Stimulated activated CD4-positive, alpha-beta T cell treated with anti-CD3 and anti-CD28 coated beads, Interleukin-4, amount 100 ng/mL, for 24 hours (primary cell): Measurements from ENCODE around the gene MLLT3.
"Not testable (repeated sequence)": the region's sequence is repeated elsewhere in the genome, so short reads cannot be mapped to it uniquely, and the experiment has no call there.

Experiments
- DNase-seq: peaks from one replicate; pipeline ENCODE4 v3.0.0-alpha.2; 2020

Gene MLLT3

DNA sequence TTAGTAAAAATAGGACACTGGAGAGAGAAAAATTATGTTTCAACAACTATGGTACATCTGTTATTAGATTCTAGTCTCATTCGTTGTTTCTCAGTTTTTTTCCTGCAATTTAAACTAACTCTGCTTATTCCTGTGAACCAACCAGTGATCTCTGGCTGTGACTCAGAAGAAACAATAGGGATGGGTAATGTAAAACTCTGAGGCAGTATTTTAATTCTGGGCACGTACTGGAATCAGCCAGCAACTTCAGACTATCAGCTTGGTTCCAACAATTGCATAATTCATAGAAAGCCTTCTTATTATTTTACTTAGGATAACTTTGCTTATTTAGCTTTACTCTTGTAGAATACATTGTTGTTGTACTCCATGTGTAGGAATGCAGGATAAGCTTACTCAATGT, 28.8 kb downstream of the MLLT3 start:
- DNase-seq = no peak

- no peak for DNase-seq
Observed at GRCh38 chr9:20593105-20593504, 29.2 kb downstream of the MLLT3 start.

- DNase-seq = no peak
Observed at GRCh38 chr9:20592673-20593072, 29.6 kb downstream of the MLLT3 start.

- no peak for DNase-seq
Observed at GRCh38 chr9:20591223-20591622, 31.1 kb downstream of the MLLT3 start.

- DNase-seq = no peak
Observed at GRCh38 chr9:20584968-20585643, 37.2 kb downstream of the MLLT3 start.

DNA sequence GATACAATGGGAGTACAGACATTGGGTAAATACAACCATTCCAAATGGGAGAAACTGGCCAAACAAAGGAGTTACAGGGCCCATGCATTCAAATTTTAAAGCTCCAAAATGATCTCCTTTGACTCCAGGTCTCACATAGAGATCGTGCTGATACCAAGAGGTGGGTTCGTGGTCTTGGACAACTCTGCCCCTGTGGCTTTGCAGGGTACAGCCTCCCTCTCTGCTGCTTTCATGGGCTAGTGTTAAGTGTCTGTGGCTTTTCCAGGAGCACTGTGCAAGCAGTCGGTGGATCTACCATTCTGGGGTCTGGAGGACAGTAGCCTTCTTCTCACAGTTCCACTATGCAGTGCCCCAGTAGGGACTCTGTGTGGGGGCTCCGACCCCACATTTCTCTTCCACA, 39.2 kb downstream of the MLLT3 start:
- not testable (repeated sequence) for DNase-seq

GRCh38 chr9:20582150-20582549, 40.1 kb downstream of the MLLT3 start:
- no peak for DNase-seq

DNA sequence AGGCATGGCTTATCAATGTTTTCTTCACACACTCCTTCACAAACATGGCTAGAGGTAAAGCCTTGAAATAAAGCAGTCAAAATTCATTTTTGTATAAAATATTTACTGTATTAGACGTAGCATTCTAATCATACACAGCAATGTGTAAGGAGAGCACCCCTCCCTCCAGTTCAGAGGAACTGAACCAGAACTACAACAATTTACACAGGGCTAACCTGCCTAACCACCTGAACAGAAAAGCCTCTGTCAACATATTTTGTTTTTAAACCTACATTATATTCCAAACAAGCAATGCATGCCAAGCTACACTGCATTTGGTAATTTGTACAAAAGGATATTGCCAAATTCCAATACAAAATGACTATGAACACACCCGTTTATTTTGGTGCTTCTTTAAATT, 41.6 kb downstream of the MLLT3 start:
- DNase-seq = no peak

GRCh38 chr9:20579524-20580314, 42.6 kb downstream of the MLLT3 start:
- DNase-seq = peak; percentile 24

GRCh38 chr9:20573023-20573422, 49.3 kb downstream of the MLLT3 start:
- DNase-seq = no peak

- no peak for DNase-seq
Observed at GRCh38 chr9:20570756-20571155, 51.5 kb downstream of the MLLT3 start.

DNA sequence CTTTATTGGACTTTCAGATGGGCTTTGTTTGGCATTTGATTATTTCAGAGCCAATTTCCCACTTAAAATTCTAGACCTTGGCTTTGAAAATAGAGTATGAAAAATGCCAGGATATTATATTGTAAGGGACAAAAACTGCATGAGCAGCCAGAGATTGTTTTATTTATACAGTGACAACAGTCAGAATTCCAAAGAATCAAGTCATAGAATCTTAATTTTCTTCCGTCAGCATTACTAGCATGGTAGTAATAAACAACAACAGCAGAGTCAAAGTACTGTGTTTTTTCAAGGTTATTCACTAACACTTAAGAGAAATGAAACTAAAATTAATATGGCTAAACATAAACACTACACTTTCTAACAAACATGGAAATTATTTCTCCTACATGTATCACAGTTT, 52.2 kb downstream of the MLLT3 start:
- DNase-seq = no peak

DNA sequence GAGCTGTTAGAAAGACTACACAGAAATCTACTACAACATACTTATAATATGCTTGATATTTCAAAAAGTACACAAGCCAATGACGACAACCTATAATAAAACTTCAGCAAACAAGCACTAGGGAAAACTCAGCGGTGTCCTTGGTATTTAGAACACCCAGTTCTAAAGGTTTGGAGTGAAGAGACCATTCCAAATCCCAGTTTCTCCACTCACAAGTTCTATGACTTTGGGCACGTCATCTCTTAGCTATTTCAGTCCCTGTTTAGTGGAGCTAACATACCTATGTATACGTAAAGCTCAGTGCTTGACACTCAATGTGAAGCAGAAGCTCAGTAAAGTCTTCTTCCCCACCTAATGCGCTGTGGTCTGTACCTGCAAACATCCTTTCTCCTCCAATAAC, 52.8 kb downstream of the MLLT3 start:
- DNase-seq = no peak

DNA sequence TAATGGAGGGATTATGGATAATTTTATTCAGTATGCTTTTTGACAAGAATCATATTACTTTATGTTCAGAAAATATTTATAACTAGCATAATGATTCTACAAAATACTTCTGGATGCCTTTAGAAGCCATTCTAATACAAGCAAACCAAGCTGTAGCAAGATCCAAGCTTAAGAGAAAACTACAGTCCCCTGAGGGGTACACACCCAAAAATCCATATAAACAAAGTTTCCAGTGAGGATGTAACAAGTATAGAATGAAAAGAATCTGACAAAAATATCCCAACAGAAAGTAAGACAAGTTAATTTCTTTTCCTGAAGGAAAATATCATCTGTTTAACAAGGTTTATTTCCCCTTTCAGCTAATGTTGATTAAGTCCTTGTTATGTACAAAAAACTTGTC, 53.9 kb downstream of the MLLT3 start:
- DNase-seq = no peak

GRCh38 chr9:20566401-20566800, 55.9 kb downstream of the MLLT3 start:
- DNase-seq = no peak

DNA sequence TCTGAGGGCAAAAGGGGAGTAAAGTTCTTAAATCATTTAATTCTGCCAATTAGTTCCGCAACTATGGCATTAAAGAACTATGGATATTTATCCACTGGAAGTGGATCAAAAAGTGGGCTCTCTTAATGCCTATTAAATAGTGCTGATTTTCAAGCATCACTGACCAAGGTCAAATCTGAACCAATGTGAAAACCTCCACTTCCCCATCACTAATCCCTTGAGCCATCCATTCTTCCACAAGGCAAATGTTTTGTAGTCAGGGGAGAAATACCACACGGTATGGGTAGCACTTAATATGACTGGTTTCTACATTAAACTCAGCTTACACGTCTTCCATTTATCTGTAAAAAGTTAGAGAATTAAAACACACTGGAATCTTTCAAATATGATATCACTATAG, 57.6 kb downstream of the MLLT3 start:
- no peak for DNase-seq

DNA sequence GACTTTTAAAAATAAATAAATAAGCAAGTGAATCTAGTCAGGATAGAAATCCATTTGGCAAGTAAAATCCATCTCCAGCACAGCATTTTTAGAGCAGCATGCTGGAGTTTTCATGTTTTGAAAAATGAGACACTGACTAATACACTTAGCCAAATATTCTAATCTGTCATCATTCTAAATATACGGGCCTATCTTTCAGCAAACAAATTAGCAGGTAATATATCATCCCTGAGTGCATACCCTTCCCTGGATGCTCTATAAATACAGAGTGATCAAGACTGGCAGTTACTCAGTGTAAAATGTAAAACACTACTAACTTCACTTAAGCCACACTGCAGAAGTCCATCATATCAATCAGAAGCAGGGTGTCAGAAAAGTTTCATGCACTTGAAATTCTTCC, 58.4 kb downstream of the MLLT3 start:
- DNase-seq = no peak

GRCh38 chr9:20562051-20562450, 60.2 kb downstream of the MLLT3 start:
- peak; percentile 18 for DNase-seq

GRCh38 chr9:20561531-20561930, 60.8 kb downstream of the MLLT3 start:
- no peak for DNase-seq

DNA sequence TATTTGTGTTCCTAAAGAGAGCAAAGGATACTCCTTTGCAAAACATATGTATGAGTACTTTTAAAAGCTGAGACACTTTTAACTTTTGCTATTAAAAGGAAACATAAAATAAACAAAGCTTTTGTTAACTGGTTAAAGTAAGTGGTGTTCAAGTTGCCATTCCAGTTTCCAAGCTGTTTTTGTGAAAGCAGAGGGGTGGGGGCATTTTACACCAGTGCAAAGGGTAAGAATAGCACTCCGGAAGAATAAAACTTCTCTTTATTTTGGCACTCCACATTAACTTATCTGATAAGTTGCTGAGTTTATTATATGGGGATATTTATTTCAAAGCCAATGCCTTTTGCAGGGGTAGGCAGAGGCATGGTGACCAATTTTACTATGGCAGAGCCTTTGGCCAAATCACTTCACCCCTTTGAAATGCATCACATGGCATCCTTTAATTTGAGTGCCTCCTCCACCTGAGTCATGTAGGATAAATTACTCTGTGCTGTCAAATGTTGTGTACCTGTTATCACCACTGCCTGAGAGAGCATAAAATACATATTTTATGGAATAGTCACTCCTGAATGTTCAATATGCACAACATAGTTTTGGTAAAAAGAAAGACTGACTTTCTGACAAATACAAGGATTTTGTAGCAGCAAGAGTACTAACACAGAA, 62.9 kb downstream of the MLLT3 start:
- DNase-seq = no peak

DNA sequence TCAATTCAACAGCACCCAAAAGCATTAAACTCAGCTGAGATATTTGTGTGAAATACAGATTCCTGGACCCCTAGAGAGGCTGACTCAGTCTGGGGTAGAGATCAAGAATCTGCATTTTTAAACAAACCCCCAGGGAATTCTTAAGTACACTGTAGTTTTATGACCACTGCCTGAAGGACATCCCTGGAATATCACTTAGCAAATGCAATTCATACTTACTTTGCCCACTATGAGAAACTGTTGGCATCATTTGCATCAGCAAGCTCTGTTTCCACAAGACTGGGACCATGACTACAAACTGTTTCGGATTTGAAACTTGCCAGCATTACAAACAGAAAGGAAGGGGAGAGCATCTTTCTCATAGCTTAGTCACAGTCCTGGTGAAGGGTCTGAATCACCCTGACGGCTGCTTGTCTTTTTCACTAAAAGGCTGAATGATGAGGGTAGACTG, 63.7 kb downstream of the MLLT3 start:
- DNase-seq = peak; percentile 61

GRCh38 chr9:20557890-20558565, 64.3 kb downstream of the MLLT3 start:
- no peak for DNase-seq

GRCh38 chr9:20557285-20557684, 65.0 kb downstream of the MLLT3 start:
- DNase-seq = no peak
